Astrocyte of the cerebellum (primary cell): ENCODE data around the gene RNF175.

Experiments used
- DNase-seq: peaks from one replicate; pipeline ENCODE4 v3.0.0-alpha.2; 2011; ENCODE audit warnings: low read depth
- H3K4me3 ChIP-seq: 2 replicates; pipeline ENCODE4 v1.5.1; 2011; ENCODE audit warnings: mild to moderate bottlenecking, low read depth, low read length, moderate library complexity
- CTCF ChIP-seq: IDR thresholded peaks from 2 replicates; pipeline ENCODE4 v1.5.1; 2012; ENCODE audit warnings: low read length, low read depth, moderate library complexity, mild to moderate bottlenecking; ENCODE audit errors: missing control alignments
- in situ Hi-C: cut with HindIII; loops from 2 replicates; pipeline ENCODE4 v1.10.0; 2017; ENCODE audit warnings: low sequenced_read_pairs

RNF175 gene

GRCh38 chr4:153790500-153790865 is 30.7 kb upstream of the RNF175 start:
- no peak for TF ChIP-seq CTCF
- in situ Hi-C loops, result no loop called here
- H3K4me3 ChIP-seq, result no peak overlapping the region
- DNase-seq, result no peak

GRCh38 chr4:153789741-153790499 is 30.1 kb upstream of the RNF175 start:
- H3K4me3 ChIP-seq, result peak overlapping the region; percentile 38
- in situ Hi-C loops, result no loop called here
- no peak for TF ChIP-seq CTCF
- DNase-seq, result no peak

- H3K4me3 ChIP-seq, result peak within 1 kb of the TSS; percentile 38
- no peak for DNase-seq
- TF ChIP-seq CTCF, result no peak
- in situ Hi-C loops, result no loop called here
These were observed 28.8 kb upstream of the RNF175 start, which contains the start of gene SFRP2 for GRCh38 chr4:153788413-153789276. Gene SFRP2 (minus strand): TSS chr4:153789083. CDS start chr4:153788835, 248 bp downstream.

GRCh38 chr4:153788051-153788412 is 28.2 kb upstream of the RNF175 start:
- no peak for TF ChIP-seq CTCF
- in situ Hi-C loops, result no loop called here
- peak overlapping the region; percentile 38 for H3K4me3 ChIP-seq
- no peak for DNase-seq

- peak overlapping the region; percentile 38 for H3K4me3 ChIP-seq
- in situ Hi-C loops, result no loop called here
- no peak for TF ChIP-seq CTCF
- DNase-seq, result no peak
These were observed 27.8 kb upstream of the RNF175 start for GRCh38 chr4:153787575-153787974.

- in situ Hi-C loops, result no loop called here
- DNase-seq, result no peak
- peak overlapping the region; percentile 38 for H3K4me3 ChIP-seq
- no peak for TF ChIP-seq CTCF
These were observed 27.3 kb upstream of the RNF175 start for GRCh38 chr4:153787061-153787560.
